Colonic mucosa (tissue), 4 donors: ENCODE results near the gene ETV3. TPM values are rescaled to one million over a fixed set of nuclear protein-coding genes. Genes with fewer than 3 reads are reported as not detected.
A peak's percentile ranks its signal among the peaks of the same experiment; 100 is the strongest.
"Not testable (repeated sequence)": the region's sequence is repeated elsewhere in the genome, so short reads cannot be mapped to it uniquely, and the experiment has no call there.

Experiments used
- DNase-seq: peaks from one replicate; pipeline ENCODE4 v3.0.0-alpha.2; 2020
- H3K27ac ChIP-seq: fragments of 200-600 bp; one replicate; pipeline ENCODE4 v1.8.0; 2021
- H3K27me3 ChIP-seq: fragments of 200-600 bp; one replicate; pipeline ENCODE4 v1.8.0; 2021
- H3K36me3 ChIP-seq: fragments of 200-600 bp; one replicate; pipeline ENCODE4 v1.8.0; 2021
- H3K4me1 ChIP-seq: fragments of 200-600 bp; one replicate; pipeline ENCODE4 v1.8.0; 2021; ENCODE audit warnings: mild to moderate bottlenecking
- H3K4me3 ChIP-seq: fragments of 200-600 bp; one replicate; pipeline ENCODE4 v1.8.0; 2021
- H3K9ac ChIP-seq, 2 donors: one replicate each; pipeline ENCODE4 v1.7.0; 2013; ENCODE audit warnings: control low read depth in 2 of 2, low read depth in 2 of 2, low read length in 2 of 2
- H3K9me3 ChIP-seq: fragments of 200-600 bp; one replicate; pipeline ENCODE4 v1.8.0; 2021
- CTCF ChIP-seq: fragments of 200-600 bp; IDR thresholded peaks from one replicate; pipeline ENCODE4 v1.8.0; 2022; ENCODE audit warnings: antibody characterized with exemption, mild to moderate bottlenecking
- intact Hi-C: fragments of 100-400 bp; cut with DNase I; formaldehyde crosslinking; loops from one replicate; pipeline ENCODE4 v1.14.1; 2022
- total RNA-seq, 2 donors: library from RNA; stranded (reverse); fragmentation: NEBNext Ultra II Directional in 1 of 2; extraction: Animal tissue kit (Norgen Biotek cat#: 25700) in 1 of 2; gene quantifications; one replicate each; pipeline ENCODE4 v1.2.1, GENCODE V29; 2021
- donor health status: healthy.
- donor health status: DM: no; HTN: no; CAD: no.
- donor health status: DM: no; HTN: no; CAD: no.

The ETV3 gene
- total RNA-seq, 2 donors from 2014 or later = 20.7 to 38.7 TPM

GRCh38 chr1:157171903-157172503 is 33.8 kb upstream of the ETV3 start:
- H3K27me3 ChIP-seq, H3K9me3 ChIP-seq, H3K36me3 ChIP-seq, DNase-seq, H3K4me1 ChIP-seq, H3K4me3 ChIP-seq, H3K9ac ChIP-seq, intact Hi-C loops, H3K27ac ChIP-seq: not testable (repeated sequence)
- TF ChIP-seq CTCF = peak; percentile 31

- TF ChIP-seq CTCF = peak; percentile 38
- no peak overlapping the region for H3K9ac ChIP-seq
- intact Hi-C loops = no loop called here
- no peak overlapping the region for H3K4me3 ChIP-seq
- H3K27ac ChIP-seq = no peak overlapping the region
- no peaks in the 10 kb centered on the region for H3K4me1 ChIP-seq
- no peaks in the 10 kb centered on the region for H3K9me3 ChIP-seq
- no peaks in the 10 kb centered on the region for H3K36me3 ChIP-seq
- H3K27me3 ChIP-seq = no peaks in the 10 kb centered on the region
- DNase-seq = peak; percentile 58
Measured at GRCh38 chr1:157170677-157171515, 32.7 kb upstream of the ETV3 start.

GRCh38 chr1:157168015-157168414 is 29.8 kb upstream of the ETV3 start:
- no peaks in the 10 kb centered on the region for H3K4me1 ChIP-seq
- no peaks in the 10 kb centered on the region for H3K27me3 ChIP-seq
- no peaks in the 10 kb centered on the region for H3K36me3 ChIP-seq
- H3K27ac ChIP-seq = no peak overlapping the region
- H3K9ac ChIP-seq = no peak overlapping the region
- TF ChIP-seq CTCF = no peak
- H3K9me3 ChIP-seq = no peaks in the 10 kb centered on the region
- H3K4me3 ChIP-seq = no peak overlapping the region
- intact Hi-C loops = no loop called here
- no peak for DNase-seq

GRCh38 chr1:157167437-157167836 is 29.2 kb upstream of the ETV3 start:
- intact Hi-C loops = no loop called here
- no peak overlapping the region for H3K27ac ChIP-seq
- no peak for DNase-seq
- no peak overlapping the region for H3K4me3 ChIP-seq
- no peaks in the 10 kb centered on the region for H3K9me3 ChIP-seq
- H3K27me3 ChIP-seq = no peaks in the 10 kb centered on the region
- H3K4me1 ChIP-seq = no peaks in the 10 kb centered on the region
- no peak overlapping the region for H3K9ac ChIP-seq
- H3K36me3 ChIP-seq = no peaks in the 10 kb centered on the region
- TF ChIP-seq CTCF = no peak

GRCh38 chr1:157166590-157166989 is 28.4 kb upstream of the ETV3 start:
- H3K9me3 ChIP-seq = no peaks in the 10 kb centered on the region
- H3K27me3 ChIP-seq = no peaks in the 10 kb centered on the region
- intact Hi-C loops = no loop called here
- H3K27ac ChIP-seq = no peak overlapping the region
- no peak overlapping the region for H3K9ac ChIP-seq
- H3K4me3 ChIP-seq = no peak overlapping the region
- TF ChIP-seq CTCF = no peak
- H3K4me1 ChIP-seq = no peaks in the 10 kb centered on the region
- DNase-seq = no peak
- H3K36me3 ChIP-seq = no peaks in the 10 kb centered on the region
